ENCODE data around the gene DPP8.

GRCh38 chr15:65410036-65410435 is 107.5 kb downstream of the DPP8 start:
- TF ChIP-seq CTCF (conservative IDR thresholded peaks at IDR 0.05; ENCODE audit: low read depth in 2 of 2), result no peak
- no peak for TF ChIP-seq POLR2AphosphoS5 (IDR thresholded peaks at IDR 0.05; ENCODE audit: low read depth)
- TF ChIP-seq EZH2 (IDR thresholded peaks at IDR 0.05; ENCODE audit: low read depth, unreplicated experiment), result no peak
- no peak for TF ChIP-seq CREB1 (CRISPR knock-in tag; IDR thresholded peaks at IDR 0.05; ENCODE audit: low read depth)
- no peak for TF ChIP-seq REST (IDR thresholded peaks at IDR 0.05; ENCODE audit: unreplicated experiment)
- no peak for TF ChIP-seq EZH2phosphoT487 (IDR thresholded peaks at IDR 0.05; ENCODE audit: unreplicated experiment)
- TF ChIP-seq JUNB (IDR thresholded peaks at IDR 0.05; ENCODE audit: unreplicated experiment), result no peak
- TF ChIP-seq STAT1 (IDR thresholded peaks at IDR 0.05; ENCODE audit: unreplicated experiment), result no peak
- TF ChIP-seq ZNF331 (CRISPR knock-in tag; IDR thresholded peaks at IDR 0.05; ENCODE audit: low read depth), result no peak
- no peak for TF ChIP-seq ZNF462 (CRISPR knock-in tag; IDR thresholded peaks at IDR 0.05)
- no peak for TF ChIP-seq ZNF114 (CRISPR knock-in tag; IDR thresholded peaks at IDR 0.05)
- no peak for TF ChIP-seq NANOG (IDR thresholded peaks at IDR 0.05; ENCODE audit: borderline replicate concordance)
